ENCODE data around the gene CHADL.

Gene CHADL

DNA sequence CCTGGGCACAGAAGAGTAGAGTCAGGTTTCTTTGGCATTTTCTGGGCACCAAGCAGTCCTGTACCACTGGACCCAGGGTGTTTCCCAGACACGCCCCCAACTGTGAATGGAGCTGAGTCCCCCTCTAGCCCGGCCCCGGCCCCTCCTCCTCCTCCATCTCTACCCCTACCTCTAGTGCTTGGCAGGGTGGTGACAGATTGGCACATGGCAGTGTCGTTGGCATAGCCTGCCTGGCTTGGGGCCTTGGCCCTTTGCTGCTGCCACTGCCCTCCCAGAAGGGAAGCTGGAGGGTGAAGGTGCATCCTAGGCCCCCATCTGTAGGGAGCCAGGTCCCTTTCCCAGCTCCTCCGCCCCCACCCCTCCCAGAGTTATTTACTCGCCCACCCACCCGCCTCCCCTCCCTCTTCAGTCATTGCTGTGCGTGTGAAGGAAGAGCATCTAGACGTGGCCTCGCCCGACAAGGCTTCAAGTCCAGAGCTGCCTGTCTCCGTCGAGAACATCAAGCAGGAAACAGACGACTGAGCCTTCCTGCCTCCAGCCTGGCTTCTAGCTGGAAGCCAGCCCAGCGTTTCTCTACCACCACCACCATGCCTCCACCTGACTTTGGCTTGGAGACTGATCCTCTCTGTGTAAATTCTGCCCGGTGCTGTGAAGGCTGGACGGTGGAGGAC, 10.9 kb downstream of the CHADL start:
- no peak for DNase-seq

DNA sequence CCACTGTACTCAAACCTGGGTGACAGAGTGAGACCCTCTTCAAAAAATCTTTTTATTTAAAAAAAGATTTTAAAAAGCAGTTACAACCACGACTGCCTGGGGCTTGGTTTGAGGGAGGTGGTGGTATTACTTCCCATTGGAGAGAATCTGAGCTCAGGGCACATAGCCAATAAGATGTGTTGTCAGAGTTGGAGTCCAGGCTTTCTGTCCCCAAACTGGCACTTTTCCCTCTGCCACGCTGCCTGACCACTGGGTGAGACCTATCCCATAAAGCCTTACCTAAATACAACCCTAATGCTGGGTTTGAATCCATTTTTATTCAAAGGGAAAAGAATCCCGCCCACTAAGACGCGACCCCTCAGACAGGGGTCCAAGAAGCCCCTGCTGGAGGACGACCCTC, 11.5 kb downstream of the CHADL start:
- DNase-seq, result no peak

DNA sequence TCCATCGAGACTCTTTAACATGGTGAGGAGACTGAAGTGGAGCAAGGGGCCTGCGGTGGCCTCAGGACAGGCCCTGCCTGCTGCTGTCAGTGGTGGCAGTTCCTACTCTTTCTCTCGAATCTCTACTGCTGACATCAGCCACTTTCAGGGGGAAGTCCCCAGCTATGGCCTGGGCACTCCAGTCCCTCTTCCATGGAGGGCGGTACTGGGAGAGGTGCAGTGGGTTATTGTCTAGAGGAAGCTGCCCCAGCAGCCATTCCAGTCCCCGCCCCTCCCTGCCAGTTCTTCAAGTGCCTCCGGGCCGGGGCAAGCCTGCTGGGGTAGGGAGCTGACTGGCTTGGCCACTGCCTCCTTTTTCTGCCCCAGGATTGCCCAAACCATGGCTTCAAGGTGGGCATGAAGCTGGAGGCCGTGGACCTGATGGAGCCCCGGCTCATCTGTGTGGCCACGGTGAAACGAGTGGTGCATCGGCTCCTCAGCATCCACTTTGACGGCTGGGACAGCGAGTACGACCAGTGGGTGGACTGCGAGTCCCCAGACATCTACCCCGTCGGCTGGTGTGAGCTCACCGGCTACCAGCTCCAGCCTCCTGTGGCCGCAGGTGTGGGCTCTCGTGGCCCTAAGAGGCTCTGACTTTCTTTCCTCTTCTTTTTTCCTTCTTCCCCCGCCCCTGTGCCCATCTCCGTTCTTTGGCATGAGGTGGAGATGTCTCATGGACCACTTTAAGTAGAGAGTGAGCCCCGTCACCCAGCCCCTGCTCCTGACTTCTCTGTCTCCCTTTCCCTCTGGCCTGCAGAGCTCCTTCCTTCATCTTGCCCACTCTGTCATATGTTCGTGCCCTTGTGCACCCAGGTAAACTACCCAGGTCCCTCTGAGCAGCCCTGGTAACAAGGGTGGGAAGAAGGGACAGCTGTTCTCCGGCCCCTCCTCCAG, 13.7 kb downstream of the CHADL start:
- DNase-seq, result no peak

DNA sequence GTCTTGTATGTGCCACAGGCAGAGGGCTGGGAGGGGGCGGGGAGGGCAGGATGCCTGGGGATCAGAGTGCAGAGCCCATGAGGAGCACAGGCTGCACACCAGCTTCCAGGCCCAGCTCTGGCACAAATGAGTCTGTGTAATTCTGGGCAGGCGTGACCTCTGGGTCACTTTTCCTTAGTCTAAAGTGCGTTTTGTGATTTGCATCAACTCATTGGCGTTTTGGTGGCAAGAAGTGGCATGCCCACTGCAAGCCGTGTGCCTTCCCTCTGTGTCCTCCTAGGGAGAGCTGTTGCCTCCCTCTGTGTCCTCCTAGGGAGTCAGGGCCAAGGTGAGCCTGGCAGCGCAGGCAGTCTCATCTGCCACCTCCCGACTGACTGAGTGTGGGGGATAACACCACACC, 17.2 kb downstream of the CHADL start:
- DNase-seq, result no peak

DNA sequence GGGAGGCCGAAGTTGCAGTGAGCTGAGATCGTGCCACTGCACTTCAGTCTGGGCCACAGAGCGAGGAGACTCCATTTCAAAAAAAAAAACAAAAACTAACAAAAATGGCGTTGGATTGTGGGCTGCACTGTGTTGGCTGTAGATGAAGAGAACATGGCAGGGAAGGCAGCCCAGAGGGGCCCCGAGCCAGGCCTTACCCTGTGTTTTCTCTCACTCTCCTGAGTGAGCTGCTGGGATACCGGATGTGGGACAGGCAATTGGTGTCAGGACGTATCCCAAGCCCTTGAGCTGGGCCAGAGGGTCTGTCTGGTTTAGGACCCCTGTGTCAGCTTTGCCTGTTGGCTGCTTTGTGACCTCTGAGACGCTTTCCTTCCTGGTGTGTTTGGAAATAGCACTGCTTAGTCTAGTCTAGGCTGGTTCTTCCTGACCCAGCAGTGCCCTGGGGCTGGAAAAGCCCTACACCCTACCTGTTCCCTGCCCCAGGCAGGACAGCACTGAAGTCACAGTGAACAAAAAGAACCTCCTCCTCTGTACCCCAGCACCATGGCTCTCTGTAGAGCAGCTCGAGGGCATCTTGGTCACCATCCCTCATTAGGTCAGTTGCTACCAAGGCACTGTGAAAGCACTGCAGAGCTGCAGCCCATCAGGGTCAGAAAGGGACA, 17.8 kb downstream of the CHADL start:
- DNase-seq, result no peak

DNA sequence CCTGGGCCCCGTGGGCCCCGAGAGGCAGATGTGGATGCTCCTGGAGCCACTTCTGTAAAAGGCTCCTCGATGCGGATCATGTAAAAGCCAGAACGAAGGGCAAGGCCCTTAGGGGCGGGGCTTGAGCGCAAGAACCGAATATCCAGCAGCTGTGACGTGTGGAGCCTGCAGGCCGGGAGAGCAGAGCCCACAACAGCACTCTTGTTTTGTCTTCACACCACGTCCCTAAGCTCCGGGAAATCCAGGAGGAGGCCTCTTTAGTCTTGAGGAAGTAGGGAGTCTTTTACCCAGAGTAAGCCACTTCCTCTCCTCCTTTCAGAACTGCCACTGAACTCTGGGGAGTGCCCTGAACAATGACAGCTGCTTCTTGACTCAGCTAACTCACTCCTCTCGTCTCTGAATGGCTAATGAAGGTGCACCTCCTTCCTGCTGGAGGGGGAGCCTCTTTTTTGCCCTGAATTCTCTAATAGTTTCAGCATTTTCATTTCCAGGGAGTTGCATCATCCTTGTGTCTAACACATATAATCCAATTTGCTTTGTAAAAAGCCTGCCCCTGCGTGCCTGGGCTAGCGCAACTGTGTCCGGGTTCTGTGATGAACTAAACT, 23.1 kb downstream of the CHADL start:
- DNase-seq, result peak; percentile 56

DNA sequence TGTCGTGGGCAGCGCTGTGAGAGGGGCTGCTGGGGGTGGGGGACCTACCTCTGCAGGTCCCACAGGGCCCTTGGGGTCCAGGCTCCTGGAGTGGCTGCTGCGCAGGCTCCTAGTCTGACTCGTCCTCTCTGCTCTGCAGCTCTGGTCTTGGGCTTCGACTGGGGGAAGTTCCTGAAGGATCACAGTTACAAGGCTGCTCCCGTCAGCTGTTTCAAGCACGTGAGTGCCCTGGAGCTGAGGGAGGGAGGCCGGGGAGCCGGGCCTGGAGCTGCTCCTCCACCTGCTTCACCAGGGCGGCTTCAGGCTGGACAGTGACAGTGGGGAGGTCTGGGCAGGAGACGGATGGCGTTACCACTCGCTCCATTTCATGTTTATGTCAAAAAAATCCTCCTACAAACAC, 23.7 kb downstream of the CHADL start:
- no peak for DNase-seq

DNA sequence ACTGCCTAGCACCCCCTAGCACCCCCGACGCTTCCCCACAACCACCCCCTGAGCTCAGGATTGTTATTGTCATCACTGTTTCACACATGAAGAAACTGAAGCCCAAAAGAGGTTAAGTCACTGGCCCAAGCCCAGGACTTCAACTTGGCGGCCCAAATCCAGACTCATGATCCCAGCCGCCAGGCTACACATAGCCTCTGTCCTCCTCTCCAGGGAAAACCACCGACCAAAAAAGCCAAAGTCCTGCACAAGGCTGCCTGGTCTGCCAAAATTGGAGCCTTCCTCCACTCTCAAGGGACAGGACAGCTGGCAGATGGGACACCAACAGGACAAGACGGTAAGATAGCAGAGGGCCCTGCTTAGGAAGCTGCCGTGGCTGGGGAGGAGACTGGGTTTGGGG, 24.8 kb downstream of the CHADL start:
- DNase-seq, result no peak

DNA sequence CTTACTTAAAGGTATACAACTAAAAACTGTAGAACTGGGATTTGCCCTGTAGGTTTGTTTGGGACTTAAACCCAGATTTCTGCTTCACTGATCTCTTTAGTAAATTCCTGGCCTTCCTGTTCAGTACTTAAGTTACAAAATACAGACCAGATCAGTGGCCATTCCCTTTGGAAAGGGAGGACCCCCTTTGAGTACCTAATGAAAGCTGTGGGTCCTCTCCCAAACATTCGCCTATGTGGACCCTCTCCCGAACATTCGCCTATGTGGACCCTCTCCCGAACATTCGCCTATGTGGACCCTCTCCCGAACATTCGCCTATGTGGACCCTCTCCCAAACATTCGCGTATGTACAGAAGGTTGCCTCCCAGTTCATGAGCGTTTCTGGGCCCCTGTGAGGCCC, 25.3 kb downstream of the CHADL start:
- DNase-seq, result no peak

DNA sequence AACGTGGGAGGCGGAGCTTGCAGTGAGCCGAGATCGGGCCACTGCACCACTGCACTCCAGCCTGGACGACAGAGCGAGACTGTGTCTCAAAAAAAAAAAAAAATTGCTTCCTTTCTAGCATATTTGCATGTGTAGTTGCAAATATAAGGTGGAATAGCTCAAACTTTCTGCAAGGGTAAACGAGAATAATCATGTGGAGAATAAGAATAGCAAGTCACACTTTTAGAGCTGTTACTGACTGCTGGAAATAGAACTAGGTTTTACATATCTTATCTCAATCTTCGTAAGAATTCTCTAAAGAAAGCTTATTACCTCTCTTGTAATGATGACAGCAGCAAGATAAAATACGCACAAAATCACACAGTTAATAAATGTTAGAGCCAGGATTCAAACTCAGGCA, 34.0 kb downstream of the CHADL start:
- DNase-seq, result no peak

DNA sequence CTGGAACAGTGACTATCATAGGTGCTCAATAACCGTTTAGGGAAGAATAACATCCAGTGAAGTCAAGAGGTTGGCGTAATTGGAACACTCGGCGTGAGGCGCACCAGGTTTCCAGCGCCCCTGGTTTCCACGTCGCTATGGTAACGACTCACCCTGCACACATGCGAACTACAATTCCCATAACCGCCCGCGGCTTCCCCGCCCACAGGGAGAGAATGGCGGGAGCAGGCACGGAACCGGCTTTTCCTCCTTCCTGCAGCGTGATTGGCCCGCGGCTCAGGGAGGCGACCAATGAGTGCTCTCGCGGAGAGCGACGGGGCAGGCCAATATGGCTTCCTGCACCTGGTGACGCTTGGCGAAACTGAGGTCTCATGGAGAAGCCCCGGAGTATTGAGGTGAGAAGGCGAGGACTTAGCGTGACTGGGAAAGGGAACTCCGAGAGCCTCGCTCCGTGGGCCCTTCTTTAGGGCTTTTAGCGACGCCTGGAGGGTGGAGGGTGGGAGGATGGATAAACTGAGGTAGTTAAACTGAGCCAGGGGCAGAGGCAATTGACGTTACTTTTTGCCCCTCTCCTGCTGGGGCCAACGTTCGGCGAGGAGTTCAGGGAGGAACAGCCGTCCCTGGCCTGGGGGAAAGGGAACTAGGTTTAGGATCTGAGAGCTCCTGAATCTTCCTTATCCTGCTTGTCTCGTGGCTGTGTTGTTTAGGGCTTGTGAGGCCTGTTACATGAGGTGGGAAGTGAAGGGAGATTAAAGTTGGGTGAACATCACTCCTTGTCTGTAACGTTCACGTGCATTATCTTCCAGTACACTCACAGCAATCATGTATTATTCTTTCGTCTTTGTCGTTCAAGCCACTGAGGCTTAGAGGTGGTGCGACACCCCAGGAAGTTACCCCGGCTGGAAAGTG, 35.5 kb downstream of the CHADL start, which contains the start of gene L3MBTL2:
Gene L3MBTL2, plus strand, starts transcription at position 321 of the 909 bp plus-strand sequence. Its CDS starts 51 bp downstream, at position 372.
- peak; percentile 98 for DNase-seq

DNA sequence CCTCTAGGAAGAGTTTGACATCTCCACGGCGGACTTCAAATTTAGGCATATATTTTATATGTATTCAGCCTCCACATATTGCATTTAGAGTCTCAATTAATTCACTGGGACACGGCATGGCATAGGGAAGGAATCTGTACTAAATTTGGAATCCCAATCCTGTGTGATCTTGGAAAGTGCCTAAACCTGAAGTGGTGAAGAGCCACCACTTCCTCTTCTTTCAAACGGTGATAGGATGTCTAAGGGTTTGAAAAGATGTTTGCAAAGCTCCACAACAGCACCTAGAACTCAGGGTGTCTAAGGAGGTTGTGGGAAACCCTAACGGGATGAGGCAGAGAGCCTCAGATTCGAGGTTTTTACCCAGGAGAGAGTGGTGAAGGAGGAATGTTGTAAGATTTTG, 36.7 kb downstream of the CHADL start:
- DNase-seq, result no peak

DNA sequence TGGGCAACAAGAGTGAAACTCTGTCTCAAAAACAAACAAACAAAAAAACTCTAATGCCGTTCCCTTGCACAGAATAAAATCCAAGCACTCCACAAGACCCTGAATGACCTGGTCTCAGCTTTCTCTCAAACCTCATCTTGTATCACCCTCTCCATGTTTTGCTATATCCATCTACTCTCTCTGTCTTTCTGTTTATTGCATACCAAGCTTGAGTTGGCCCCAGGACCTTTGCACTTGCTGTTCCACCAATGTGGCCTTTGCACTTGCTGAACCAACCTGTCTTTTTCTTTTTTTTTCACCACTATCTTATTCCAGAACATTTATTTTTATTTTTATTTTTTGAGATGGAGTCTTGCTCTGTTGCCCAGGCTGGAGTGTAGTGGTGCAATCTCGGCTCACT, 37.6 kb downstream of the CHADL start:
- no peak for DNase-seq

DNA sequence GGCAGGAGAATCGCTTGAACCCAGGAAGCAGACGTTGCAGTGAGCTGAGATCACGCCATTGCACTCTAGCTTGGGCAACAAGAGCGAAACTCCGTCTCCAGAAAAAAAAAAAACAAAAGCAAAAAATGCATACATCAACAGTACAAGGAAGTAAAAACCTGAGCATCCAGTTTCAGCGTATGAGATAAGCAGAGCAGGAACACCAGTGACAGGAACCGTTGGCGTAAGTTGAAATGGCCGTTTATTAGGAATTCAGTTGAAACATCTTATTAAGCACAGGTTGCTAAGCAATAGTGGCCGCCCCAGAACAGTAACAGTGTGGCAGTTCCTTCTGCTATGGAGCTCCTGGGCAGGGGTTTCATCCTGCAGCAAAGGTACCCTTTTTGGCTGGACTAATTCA, 39.6 kb downstream of the CHADL start:
- no peak for DNase-seq

DNA sequence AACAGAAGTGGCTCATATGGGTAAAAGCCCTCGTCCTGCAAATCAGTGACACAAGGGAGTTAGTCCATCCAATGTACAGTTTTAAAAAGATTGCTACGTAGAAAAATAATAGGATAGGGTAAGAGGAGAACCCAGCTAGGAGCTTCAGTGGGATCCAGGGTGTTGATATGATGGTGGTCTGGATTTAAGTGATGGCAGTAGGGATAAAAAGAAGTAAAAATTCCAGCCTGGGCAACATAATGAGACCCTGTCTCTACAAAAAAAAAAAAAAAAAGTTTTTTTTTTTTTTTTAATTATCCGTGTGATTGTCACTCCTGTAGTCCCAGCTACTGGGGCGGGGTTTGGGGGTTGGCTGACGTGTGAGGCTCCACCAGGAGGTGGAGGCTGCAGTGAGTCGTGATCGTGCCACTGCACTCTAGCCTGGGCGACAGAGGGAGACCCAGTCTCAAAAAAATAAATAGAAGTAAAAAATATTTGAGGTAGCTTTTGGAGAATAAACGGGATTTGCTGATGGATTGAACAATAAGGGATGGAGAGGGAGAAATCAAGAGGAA, 42.6 kb downstream of the CHADL start:
- DNase-seq, result peak; percentile 38

DNA sequence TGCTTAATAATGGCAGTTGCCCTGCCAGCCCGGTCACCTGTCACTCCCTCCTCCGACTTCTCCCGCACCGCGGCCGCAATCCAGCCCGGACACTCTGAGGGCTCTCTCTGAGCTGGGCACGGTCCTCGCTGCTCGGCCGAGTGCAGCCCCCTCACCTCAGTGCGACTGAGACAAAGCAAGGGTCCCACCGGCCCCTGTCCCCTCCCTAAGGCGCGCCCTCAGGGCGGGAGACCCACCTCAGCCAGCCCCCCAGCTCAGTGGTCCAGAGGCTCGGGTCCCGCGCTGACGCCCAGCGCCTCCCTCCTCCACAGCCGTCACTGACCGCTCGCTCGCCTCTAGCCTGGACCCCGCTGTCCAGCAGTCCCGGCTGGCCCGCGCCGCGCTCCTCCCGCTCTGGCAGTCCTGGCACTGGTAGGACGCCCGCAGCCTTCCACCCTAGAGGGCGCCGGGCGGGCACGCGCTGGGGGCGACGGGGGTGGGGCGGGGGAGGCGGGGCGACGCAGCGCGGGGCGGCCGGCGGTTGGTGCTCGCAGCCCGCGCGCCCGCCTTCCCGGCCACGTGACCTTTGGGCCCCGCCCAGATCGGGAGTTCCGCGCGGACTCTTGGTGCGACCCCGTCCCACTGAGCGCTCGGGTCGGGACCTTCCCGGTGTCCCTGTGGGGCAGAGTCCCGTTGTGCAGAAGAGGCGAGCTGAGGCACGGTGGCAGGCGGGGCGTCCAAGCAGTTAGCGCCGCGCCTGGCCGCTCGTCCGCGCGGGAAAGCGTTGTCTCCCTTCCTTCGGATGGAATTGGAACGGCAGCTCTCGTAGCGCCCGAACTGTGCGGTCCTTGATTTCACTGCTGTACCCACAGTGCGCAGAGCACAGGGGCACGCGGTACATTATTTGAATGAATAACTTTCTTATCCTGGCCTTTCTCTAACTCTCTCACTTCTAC, 43.4 kb downstream of the CHADL start:
- peak; percentile 75 for DNase-seq

DNA sequence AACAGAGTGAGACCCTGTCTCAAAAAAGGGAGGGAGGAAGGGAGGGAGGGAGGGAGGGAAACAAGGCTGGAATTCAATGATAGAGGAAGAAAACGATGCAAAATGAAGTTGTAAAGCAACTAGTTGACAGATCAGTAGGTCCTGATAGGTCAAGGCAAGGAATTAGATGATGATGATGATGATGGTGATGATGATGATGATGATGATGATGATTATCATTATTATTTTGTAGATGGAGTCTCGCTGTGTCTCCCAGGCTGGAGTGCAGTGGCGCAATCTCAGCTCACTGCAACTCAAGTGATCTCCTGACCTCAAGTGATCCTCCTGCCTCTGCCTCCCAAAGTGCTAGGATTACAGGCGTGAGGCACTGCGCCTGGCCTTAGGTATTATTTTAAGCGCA, 46.9 kb downstream of the CHADL start:
- no peak for DNase-seq

DNA sequence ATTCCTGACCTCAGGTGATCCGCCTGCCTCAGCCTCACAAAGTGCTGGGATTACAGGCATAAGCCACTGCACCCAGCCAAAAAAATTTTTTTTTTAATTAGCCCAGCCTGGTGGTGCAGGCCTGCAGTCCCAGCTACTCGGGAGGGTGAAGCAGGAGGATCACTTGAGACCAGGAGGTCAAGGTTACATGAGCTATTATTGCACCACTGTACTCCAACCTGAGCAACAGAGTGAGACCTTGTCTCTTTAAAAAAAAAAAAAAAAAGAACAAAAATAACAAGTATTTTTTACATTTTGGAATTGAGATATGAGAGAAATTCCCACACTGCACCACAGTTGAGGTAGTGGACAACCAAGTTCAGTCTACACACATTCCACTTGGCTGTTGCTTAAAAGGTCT, 49.3 kb downstream of the CHADL start:
- no peak for DNase-seq

DNA sequence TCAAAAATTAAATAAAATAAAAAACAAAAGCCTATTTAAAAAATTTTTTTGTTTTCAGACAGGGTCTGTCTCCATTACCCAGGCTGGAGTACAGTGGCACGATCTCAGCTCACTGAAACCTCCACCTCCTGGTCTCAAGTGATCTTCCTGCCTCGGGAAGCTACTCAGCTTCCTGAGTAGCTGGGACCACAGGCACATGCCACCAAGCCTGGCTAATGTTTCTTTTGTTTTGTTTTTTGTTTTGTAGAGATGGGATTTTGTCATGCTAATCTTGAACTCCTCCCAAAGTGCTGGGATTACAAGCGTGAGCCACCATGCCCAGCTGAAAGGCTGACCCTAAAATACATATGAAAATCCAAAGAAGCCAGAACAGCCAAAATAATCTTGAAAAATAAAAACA, 56.1 kb downstream of the CHADL start:
- DNase-seq, result no peak

DNA sequence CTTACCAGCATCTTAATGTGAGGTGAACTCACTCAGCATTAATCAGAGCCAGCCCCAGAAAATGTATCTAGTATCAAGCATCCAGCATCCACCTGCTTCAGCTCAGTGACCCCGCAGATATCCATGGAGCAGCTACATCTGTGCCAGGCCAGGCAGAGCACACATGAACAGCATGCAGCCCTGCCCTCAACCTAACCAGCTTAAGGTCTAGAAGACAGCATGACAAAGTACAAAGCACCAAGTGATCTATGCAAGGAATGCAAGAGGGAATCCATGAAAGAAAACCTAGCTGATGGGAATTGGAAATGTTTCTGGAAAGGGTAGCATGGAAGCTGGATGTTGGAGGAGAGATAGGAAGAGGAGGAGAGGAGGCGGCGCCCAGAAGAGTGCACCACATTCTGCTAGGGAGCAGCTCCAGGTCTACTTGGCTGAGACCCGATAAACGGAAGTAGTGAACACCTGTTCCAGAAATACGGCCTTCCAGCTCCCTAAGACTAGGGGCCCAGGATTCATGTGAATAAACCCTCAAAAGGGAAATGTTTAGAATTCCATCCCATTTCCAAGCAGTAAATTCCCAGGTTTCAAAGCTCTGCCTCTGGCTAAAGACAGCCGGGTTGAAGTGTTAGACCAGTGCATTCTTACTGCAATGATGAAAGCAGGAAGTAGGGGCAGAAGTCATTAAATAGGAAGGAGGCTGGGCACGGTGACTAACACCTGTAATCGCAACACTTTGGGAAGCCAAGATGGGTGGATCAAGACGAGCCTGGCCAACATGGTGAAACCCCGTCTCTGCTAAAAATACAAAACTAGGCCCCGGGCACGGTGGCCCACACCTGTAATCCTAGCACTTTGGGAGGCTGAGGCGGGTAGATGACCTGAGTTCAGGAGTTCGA, 59.1 kb downstream of the CHADL start:
- DNase-seq, result peak; percentile 32
